ENCODE results near the gene ARRB2. TPM values are rescaled to one million over a fixed set of nuclear protein-coding genes. Genes with fewer than 3 reads are reported as not detected.

ARRB2 gene
- total RNA-seq, 6 experiments from 2014 or later, result 18.2 to 38.6 (median 23.9) TPM

GRCh38 chr17:4673169-4673568, 37.3 kb upstream of the ARRB2 start:
- intact Hi-C loops (cut with DNase I), result no loop called here
- H3K36me3 ChIP-seq, result peaks cover 0 to 57% (median 21%) of the 10 kb centered on the region in 4 donors
- no peaks in the 10 kb centered on the region for H3K9me3 ChIP-seq
- no peak overlapping the region for H3K4me3 ChIP-seq
- peak in 1 of 4 donors; percentile 22 for ATAC-seq
- no CpG with 5 or more reads among the region's 11 CpGs for WGBS (ENCODE audit: insufficient coverage, low coverage, low lambda C conversion rate, missing lambda C conversion rate)
- H3K27ac ChIP-seq, result no peak overlapping the region
- no peaks in the 10 kb centered on the region for H3K27me3 ChIP-seq
- no peak for DNase-seq
- H3K4me1 ChIP-seq, result no peaks in the 10 kb centered on the region
- TF ChIP-seq POLR2A (IDR thresholded peaks at IDR 0.05) (no peak), CTCF (IDR thresholded peaks at IDR 0.05) (no peak)

GRCh38 chr17:4673986-4674684, 36.3 kb upstream of the ARRB2 start:
- intact Hi-C loops (cut with DNase I), result no loop called here
- TF ChIP-seq POLR2A (IDR thresholded peaks at IDR 0.05), result no peak
- TF ChIP-seq CTCF (IDR thresholded peaks at IDR 0.05), result no peak
- WGBS (ENCODE audit: insufficient coverage, low coverage, low lambda C conversion rate, missing lambda C conversion rate), result 100% methylated on average over 1 of the region's 27 CpGs
- H3K4me3 ChIP-seq, result no peak overlapping the region
- no peak overlapping the region for H3K27ac ChIP-seq
- H3K9me3 ChIP-seq, result no peaks in the 10 kb centered on the region
- ATAC-seq (no peak), DNase-seq (no peak)
- H3K27me3 ChIP-seq, result no peaks in the 10 kb centered on the region
- no peaks in the 10 kb centered on the region for H3K4me1 ChIP-seq
- H3K36me3 ChIP-seq, result peaks cover 0 to 57% (median 21%) of the 10 kb centered on the region in 4 donors

GRCh38 chr17:4674685-4674998, 35.8 kb upstream of the ARRB2 start:
- WGBS (ENCODE audit: insufficient coverage, low coverage, low lambda C conversion rate, missing lambda C conversion rate), result 100% methylated on average over 1 of the region's 8 CpGs
- intact Hi-C loops (cut with DNase I), result no loop called here
- H3K4me3 ChIP-seq, result no peak overlapping the region
- no peaks in the 10 kb centered on the region for H3K4me1 ChIP-seq
- no peak for DNase-seq
- ATAC-seq, result no peak
- H3K36me3 ChIP-seq, result peaks cover 0 to 57% (median 21%) of the 10 kb centered on the region in 4 donors
- H3K9me3 ChIP-seq, result no peaks in the 10 kb centered on the region
- no peaks in the 10 kb centered on the region for H3K27me3 ChIP-seq
- H3K27ac ChIP-seq, result no peak overlapping the region
- TF ChIP-seq CTCF (IDR thresholded peaks at IDR 0.05) (no peak), POLR2A (IDR thresholded peaks at IDR 0.05) (no peak)

GRCh38 chr17:4675791-4676190, 34.6 kb upstream of the ARRB2 start:
- peaks cover 0 to 60% (median 21%) of the 10 kb centered on the region in 4 donors for H3K36me3 ChIP-seq
- no peak overlapping the region for H3K27ac ChIP-seq
- H3K9me3 ChIP-seq, result no peaks in the 10 kb centered on the region
- H3K27me3 ChIP-seq, result no peaks in the 10 kb centered on the region
- intact Hi-C loops (cut with DNase I), result no loop called here
- no peak overlapping the region for H3K4me3 ChIP-seq
- WGBS (ENCODE audit: insufficient coverage, low coverage, low lambda C conversion rate, missing lambda C conversion rate), result 100% methylated on average over 2 of the region's 10 CpGs
- no peaks in the 10 kb centered on the region for H3K4me1 ChIP-seq
- DNase-seq (no peak), ATAC-seq (no peak)
- TF ChIP-seq CTCF (IDR thresholded peaks at IDR 0.05) (no peak), POLR2A (IDR thresholded peaks at IDR 0.05) (no peak)
